GM23338 (cell line): ENCODE results near the gene TNIP3. TPM values are rescaled to one million over a fixed set of nuclear protein-coding genes. Genes with fewer than 3 reads are reported as not detected.
A peak's percentile ranks its signal among the peaks of the same experiment; 100 is the strongest.

Experiments
- ATAC-seq: fragments of 200-7000 bp; cut with Tn5 transposase; 3 replicates; pipeline ENCODE4 v1.9.1; 2020
- DNase-seq: peaks from one replicate; pipeline ENCODE4 v3.0.0-alpha.2; 2015; ENCODE audit warnings: low spot score
- H2AFZ ChIP-seq: fragments of 200-600 bp; sonication (generic); 2 replicates; pipeline ENCODE4 v1.8.0; 2016; ENCODE audit warnings: antibody characterized with exemption, mild to moderate bottlenecking, moderate library complexity
- H3F3A ChIP-seq: fragments of 200-600 bp; sonication (generic); replicated peaks from 2 replicates; pipeline ENCODE4 v1.8.0; 2017; ENCODE audit warnings: antibody characterized with exemption, mixed run types, low read depth
- H3K27ac ChIP-seq: fragments of 200-600 bp; sonication (generic); 2 replicates; pipeline ENCODE4 v1.6.1; 2016; ENCODE audit warnings: low read depth
- H3K27me3 ChIP-seq: fragments of 200-600 bp; sonication (generic); 2 replicates; pipeline ENCODE4 v1.8.0; 2016; ENCODE audit warnings: mild to moderate bottlenecking, mixed run types, moderate library complexity; ENCODE audit not compliant: insufficient read depth
- H3K36me3 ChIP-seq: fragments of 200-600 bp; sonication (generic); 2 replicates; pipeline ENCODE4 v1.8.0; 2016; ENCODE audit warnings: mild to moderate bottlenecking; ENCODE audit not compliant: insufficient read depth
- H3K4me1 ChIP-seq: fragments of 200-600 bp; sonication (generic); 2 replicates; pipeline ENCODE4 v1.8.0; 2016; ENCODE audit warnings: mild to moderate bottlenecking, moderate library complexity; ENCODE audit not compliant: insufficient read depth
- H3K4me2 ChIP-seq: fragments of 200-600 bp; sonication (generic); 2 replicates; pipeline ENCODE4 v1.7.1; 2017; ENCODE audit warnings: mixed run types
- H3K4me3 ChIP-seq: fragments of 200-600 bp; sonication (generic); 2 replicates; pipeline ENCODE4 v1.6.1; 2016; ENCODE audit warnings: mixed run types
- H3K79me2 ChIP-seq: fragments of 200-600 bp; sonication (generic); replicated peaks from 2 replicates; pipeline ENCODE4 v1.8.0; 2017; ENCODE audit warnings: mild to moderate bottlenecking; ENCODE audit not compliant: insufficient read depth
- H3K9me2 ChIP-seq: fragments of 200-600 bp; sonication (generic); 2 replicates; pipeline ENCODE4 v1.8.0; 2017; ENCODE audit not compliant: insufficient read depth
- H4K20me1 ChIP-seq: fragments of 200-600 bp; sonication (generic); replicated peaks from 2 replicates; pipeline ENCODE4 v1.8.0; 2017; ENCODE audit warnings: mild to moderate bottlenecking; ENCODE audit not compliant: insufficient read depth
- H3K27ac Mint-ChIP-seq: 2 replicates; pipeline ENCODE4 v1.8.0; 2020; ENCODE audit warnings: inconsistent platforms, mild to moderate bottlenecking, moderate library complexity, mixed read lengths
- H3K27me3 Mint-ChIP-seq: 3 replicates; pipeline ENCODE4 v1.8.0; 2022; ENCODE audit warnings: low read depth, mild to moderate bottlenecking, moderate library complexity, mixed read lengths, inconsistent platforms; ENCODE audit not compliant: insufficient read depth, poor library complexity
- H3K36me3 Mint-ChIP-seq: 3 replicates; pipeline ENCODE4 v1.8.0; 2021; ENCODE audit warnings: low read depth, mild to moderate bottlenecking, inconsistent platforms, moderate library complexity, mixed read lengths
- H3K4me1 Mint-ChIP-seq: 3 replicates; pipeline ENCODE4 v1.8.0; 2020; ENCODE audit warnings: mild to moderate bottlenecking, inconsistent platforms, mixed read lengths
- H3K4me3 Mint-ChIP-seq: 3 replicates; pipeline ENCODE4 v1.8.0; 2021; ENCODE audit warnings: moderate library complexity, mild to moderate bottlenecking, inconsistent platforms, mixed read lengths
- H3K9me3 Mint-ChIP-seq: 3 replicates; pipeline ENCODE4 v1.8.0; 2020; ENCODE audit warnings: moderate library complexity, mild to moderate bottlenecking, inconsistent platforms, mixed read lengths
- CREB1 ChIP-seq: fragments of 250-450 bp; sonication (Bioruptor Pico); IDR thresholded peaks from 2 replicates; pipeline ENCODE4 v1.5.0; 2020; ENCODE audit warnings: low read depth, mild to moderate bottlenecking, moderate library complexity
- EZH2phosphoT487 ChIP-seq: fragments of 200-600 bp; sonication (generic); IDR thresholded peaks from one replicate; pipeline ENCODE4 v1.8.1; 2018; ENCODE audit warnings: antibody characterized with exemption; ENCODE audit not compliant: unreplicated experiment
- JUNB ChIP-seq: IDR thresholded peaks from one replicate; pipeline ENCODE4 v1.6.1; 2016; ENCODE audit warnings: antibody characterized with exemption; ENCODE audit not compliant: unreplicated experiment
- NANOG ChIP-seq: IDR thresholded peaks from 2 replicates; pipeline ENCODE4 v1.6.1; 2016; ENCODE audit warnings: antibody characterized with exemption, borderline replicate concordance
- POLR2AphosphoS5 ChIP-seq: IDR thresholded peaks from 2 replicates; pipeline ENCODE4 v1.6.1; 2016; ENCODE audit warnings: antibody characterized with exemption, low read depth
- polyA plus RNA-seq: library from polyadenylated mRNA; unstranded; fragments of >200 nt; fragmentation: Nextera tagmentation; extraction: Ambion mirVana; gene quantifications from 2 replicates; pipeline ENCODE4 v1.2.1, GENCODE V29; 2016
- total RNA-seq: library from RNA; depleted of rRNA; stranded (reverse); fragments of >200 nt; shearing (Covaris generic); gene quantifications from 2 replicates; pipeline ENCODE4 v1.2.3, GENCODE V29; 2014
- TF ChIP-seq, protein P1 (sequence below), 2 experiments: fragments of 200-600 bp in 1 of 2; sonication (generic) in 1 of 2; conservative IDR thresholded peaks; 2 replicates each; pipeline versions ENCODE4 v1.5.1 to v1.6.1; 2016 to 2017; ENCODE audit warnings: antibody characterized with exemption in 2 of 2, low read depth in 2 of 2, mild to moderate bottlenecking in 2 of 2, moderate library complexity in 1 of 2
- TF ChIP-seq, protein P2 (sequence below): IDR thresholded peaks from one replicate; pipeline ENCODE4 v1.6.1; 2018; ENCODE audit warnings: antibody characterized with exemption; ENCODE audit not compliant: unreplicated experiment

TNIP3 gene
- total and polyA plus RNA-seq, 2 experiments from 2014 or later: not detected

DNA sequence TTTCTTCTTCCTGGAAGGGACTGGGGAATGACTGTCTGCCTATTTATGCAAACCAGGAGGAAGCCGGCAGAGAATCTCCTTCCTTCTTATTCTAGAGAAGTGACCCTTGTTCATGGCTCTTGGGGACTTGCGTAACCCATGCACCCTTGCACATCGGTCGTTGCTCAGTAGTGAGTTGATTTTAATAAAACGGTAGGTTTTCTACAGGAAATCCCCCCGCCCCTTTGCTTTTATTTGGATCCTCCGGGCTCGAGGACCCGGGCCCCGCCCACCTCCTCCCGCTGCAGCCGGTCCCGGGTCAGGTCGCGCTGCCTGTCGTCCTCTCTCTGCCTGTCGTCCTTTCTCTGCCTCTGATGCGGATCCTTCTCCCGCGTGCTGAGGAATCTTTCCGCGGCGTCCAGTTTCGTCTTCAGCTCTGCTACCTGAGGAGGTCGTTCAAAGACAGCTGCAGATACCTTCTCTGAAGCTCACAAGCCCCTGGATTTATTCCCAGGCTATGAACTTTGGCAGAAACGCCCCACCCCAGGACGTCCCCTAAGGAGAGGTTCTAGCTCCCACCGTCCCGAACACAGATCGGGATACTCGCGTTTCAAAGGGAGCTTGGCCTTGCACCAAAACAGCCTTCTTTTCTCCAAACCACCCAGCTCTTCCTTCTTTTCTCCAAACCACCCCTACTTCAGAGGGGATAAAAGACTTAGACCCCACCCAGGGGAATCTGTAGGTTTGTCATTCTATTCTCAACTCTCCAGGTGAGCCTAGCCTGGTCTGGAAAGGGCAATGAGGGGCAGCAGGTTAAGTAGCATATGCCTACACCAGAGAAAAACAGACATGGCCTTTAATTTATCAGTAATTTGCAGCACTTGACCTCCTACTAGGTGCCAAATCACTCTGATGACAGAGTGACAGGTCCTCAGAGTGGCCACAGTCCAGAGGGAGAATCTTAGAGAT, 7.0 kb downstream of the TNIP3 start:
- DNase-seq (peak; percentile 84), ATAC-seq (peak; percentile 97)
- peak overlapping the region; percentile 94 for H3K4me3 Mint-ChIP-seq
- H3K36me3 Mint-ChIP-seq: no peaks in the 10 kb centered on the region
- H3K27ac Mint-ChIP-seq: peak overlapping the region; percentile 67; the same call in 1 of the 2 replicates
- Histone ChIP-seq H2AFZ (peak overlapping the region; percentile 83), H3K79me2 (no peaks in the 10 kb centered on the region), H3F3A (no peaks in the 10 kb centered on the region), H3K4me3 (peak overlapping the region; percentile 58), H3K27me3 (peaks cover 11% of the 10 kb centered on the region), H4K20me1 (no peaks in the 10 kb centered on the region), H3K36me3 (no peaks in the 10 kb centered on the region), H3K27ac (no peak overlapping the region), H3K4me2 (peak overlapping the region; percentile 77), H3K4me1 (peaks cover 18% of the 10 kb centered on the region; the same call in 1 of the 2 replicates), H3K9me2 (no peaks in the 10 kb centered on the region)
- no peaks in the 10 kb centered on the region for H3K9me3 Mint-ChIP-seq
- TF ChIP-seq POLR2AphosphoS5 (0 out of 2 replicates have a peak, but pooled peaks have one; percentile 41), JUNB (no peak)
- H3K4me1 Mint-ChIP-seq: peaks cover 13% of the 10 kb centered on the region; the same call in 2 of the 3 replicates
- H3K27me3 Mint-ChIP-seq: peaks cover 5% of the 10 kb centered on the region

DNA sequence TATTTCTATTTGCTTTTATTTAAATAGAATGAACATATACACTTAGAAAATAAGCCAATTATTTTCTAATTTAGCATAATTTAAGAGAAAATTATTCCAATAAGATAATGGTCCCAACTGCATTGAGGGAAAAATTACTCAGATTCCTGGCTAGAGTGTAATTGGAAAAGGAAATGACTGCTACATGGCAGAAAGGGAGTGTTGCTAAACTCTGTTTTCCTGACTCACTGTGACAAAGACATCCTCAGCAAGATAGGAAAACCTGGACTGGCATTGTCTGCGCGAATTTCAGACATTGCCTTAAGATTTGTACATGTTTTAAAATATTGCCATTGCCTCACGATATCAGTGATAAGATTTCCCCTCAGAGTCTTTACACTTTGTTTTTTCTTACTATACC, 8.2 kb downstream of the TNIP3 start:
- Histone ChIP-seq H3K36me3 (no peaks in the 10 kb centered on the region), H3K4me3 (no peak overlapping the region), H2AFZ (no peak overlapping the region; the same call in 1 of the 2 replicates), H3K4me2 (0 out of 2 replicates have a peak overlapping the region, but pooled peaks have one; percentile 77), H3F3A (no peaks in the 10 kb centered on the region), H3K27me3 (peaks cover 11% of the 10 kb centered on the region), H3K79me2 (no peaks in the 10 kb centered on the region), H3K27ac (no peak overlapping the region), H4K20me1 (no peaks in the 10 kb centered on the region), H3K9me2 (no peaks in the 10 kb centered on the region), H3K4me1 (peaks cover 18% of the 10 kb centered on the region; the same call in 1 of the 2 replicates)
- DNase-seq (no peak), ATAC-seq (no peak)
- H3K4me1 Mint-ChIP-seq: peaks cover 13% of the 10 kb centered on the region; the same call in 2 of the 3 replicates
- H3K9me3 Mint-ChIP-seq: no peaks in the 10 kb centered on the region
- peak overlapping the region; percentile 56; the same call in 2 of the 3 replicates for H3K4me3 Mint-ChIP-seq
- no peaks in the 10 kb centered on the region for H3K36me3 Mint-ChIP-seq
- peaks cover 5% of the 10 kb centered on the region for H3K27me3 Mint-ChIP-seq
- TF ChIP-seq, protein P1, sequence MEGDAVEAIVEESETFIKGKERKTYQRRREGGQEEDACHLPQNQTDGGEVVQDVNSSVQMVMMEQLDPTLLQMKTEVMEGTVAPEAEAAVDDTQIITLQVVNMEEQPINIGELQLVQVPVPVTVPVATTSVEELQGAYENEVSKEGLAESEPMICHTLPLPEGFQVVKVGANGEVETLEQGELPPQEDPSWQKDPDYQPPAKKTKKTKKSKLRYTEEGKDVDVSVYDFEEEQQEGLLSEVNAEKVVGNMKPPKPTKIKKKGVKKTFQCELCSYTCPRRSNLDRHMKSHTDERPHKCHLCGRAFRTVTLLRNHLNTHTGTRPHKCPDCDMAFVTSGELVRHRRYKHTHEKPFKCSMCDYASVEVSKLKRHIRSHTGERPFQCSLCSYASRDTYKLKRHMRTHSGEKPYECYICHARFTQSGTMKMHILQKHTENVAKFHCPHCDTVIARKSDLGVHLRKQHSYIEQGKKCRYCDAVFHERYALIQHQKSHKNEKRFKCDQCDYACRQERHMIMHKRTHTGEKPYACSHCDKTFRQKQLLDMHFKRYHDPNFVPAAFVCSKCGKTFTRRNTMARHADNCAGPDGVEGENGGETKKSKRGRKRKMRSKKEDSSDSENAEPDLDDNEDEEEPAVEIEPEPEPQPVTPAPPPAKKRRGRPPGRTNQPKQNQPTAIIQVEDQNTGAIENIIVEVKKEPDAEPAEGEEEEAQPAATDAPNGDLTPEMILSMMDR (conservative IDR thresholded peaks at IDR 0.05; ENCODE audit: low read depth in 2 of 2): no peak
- TF ChIP-seq JUNB: peak; percentile 42
- no peak overlapping the region for H3K27ac Mint-ChIP-seq

DNA sequence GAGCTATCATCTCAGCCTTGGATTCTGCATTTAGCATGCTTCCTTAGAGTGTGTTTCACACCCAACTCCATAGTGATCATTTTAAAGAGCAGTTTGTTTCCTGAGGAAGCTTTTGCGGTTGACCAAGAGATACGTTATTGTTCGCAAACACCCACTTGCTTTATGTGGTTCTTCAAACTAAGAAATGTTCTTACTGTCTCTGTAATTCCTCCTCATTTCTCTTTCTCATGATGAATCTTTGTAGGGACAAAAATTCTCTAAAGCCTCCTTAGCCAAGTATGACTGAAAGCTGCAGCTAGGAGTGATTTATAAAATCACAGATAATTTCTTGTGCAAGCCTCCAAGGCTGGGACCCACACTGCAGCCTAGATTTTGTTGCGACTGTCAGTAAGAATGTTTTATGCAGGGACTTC, 10.0 kb downstream of the TNIP3 start:
- Mint-ChIP-seq H3K9me3 (no peaks in the 10 kb centered on the region), H3K36me3 (no peaks in the 10 kb centered on the region), H3K27ac (no peak overlapping the region), H3K4me1 (peaks cover 13% of the 10 kb centered on the region; the same call in 2 of the 3 replicates), H3K4me3 (no peak overlapping the region), H3K27me3 (peaks cover 5% of the 10 kb centered on the region)
- Histone ChIP-seq H3K4me1 (peaks cover 18% of the 10 kb centered on the region; the same call in 1 of the 2 replicates), H3K27ac (no peak overlapping the region), H3K9me2 (no peaks in the 10 kb centered on the region), H3F3A (no peaks in the 10 kb centered on the region), H3K4me3 (no peak overlapping the region), H3K4me2 (no peak overlapping the region), H3K79me2 (no peaks in the 10 kb centered on the region), H4K20me1 (no peaks in the 10 kb centered on the region), H2AFZ (peak overlapping the region; percentile 53), H3K27me3 (peaks cover 11% of the 10 kb centered on the region), H3K36me3 (no peaks in the 10 kb centered on the region)
- ATAC-seq: no peak
- DNase-seq: no peak
- TF ChIP-seq, protein P2, sequence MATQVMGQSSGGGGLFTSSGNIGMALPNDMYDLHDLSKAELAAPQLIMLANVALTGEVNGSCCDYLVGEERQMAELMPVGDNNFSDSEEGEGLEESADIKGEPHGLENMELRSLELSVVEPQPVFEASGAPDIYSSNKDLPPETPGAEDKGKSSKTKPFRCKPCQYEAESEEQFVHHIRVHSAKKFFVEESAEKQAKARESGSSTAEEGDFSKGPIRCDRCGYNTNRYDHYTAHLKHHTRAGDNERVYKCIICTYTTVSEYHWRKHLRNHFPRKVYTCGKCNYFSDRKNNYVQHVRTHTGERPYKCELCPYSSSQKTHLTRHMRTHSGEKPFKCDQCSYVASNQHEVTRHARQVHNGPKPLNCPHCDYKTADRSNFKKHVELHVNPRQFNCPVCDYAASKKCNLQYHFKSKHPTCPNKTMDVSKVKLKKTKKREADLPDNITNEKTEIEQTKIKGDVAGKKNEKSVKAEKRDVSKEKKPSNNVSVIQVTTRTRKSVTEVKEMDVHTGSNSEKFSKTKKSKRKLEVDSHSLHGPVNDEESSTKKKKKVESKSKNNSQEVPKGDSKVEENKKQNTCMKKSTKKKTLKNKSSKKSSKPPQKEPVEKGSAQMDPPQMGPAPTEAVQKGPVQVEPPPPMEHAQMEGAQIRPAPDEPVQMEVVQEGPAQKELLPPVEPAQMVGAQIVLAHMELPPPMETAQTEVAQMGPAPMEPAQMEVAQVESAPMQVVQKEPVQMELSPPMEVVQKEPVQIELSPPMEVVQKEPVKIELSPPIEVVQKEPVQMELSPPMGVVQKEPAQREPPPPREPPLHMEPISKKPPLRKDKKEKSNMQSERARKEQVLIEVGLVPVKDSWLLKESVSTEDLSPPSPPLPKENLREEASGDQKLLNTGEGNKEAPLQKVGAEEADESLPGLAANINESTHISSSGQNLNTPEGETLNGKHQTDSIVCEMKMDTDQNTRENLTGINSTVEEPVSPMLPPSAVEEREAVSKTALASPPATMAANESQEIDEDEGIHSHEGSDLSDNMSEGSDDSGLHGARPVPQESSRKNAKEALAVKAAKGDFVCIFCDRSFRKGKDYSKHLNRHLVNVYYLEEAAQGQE: no peak
- TF ChIP-seq CREB1 (CRISPR knock-in tag): no peak
- TF ChIP-seq JUNB: no peak
- TF ChIP-seq POLR2AphosphoS5: no peak
- no peak for TF ChIP-seq NANOG
- TF ChIP-seq EZH2phosphoT487: no peak
